GM23248 (cell line): ENCODE measurements around the gene GPR137B. TPM values are rescaled to one million over a fixed set of nuclear protein-coding genes. Genes with fewer than 3 reads are reported as not detected.

ENCODE experiments used
- DNase-seq: peaks from one replicate; pipeline ENCODE4 v3.0.0-alpha.2; 2015
- H2AFZ ChIP-seq: fragments of 200-600 bp; sonication (generic); 2 replicates; pipeline ENCODE4 v1.6.1; 2016; ENCODE audit warnings: antibody characterized with exemption
- H3F3A ChIP-seq: fragments of 200-600 bp; sonication (generic); 2 replicates; pipeline ENCODE4 v1.6.1; 2016; ENCODE audit warnings: mild to moderate bottlenecking, antibody characterized with exemption, mixed run types; ENCODE audit not compliant: insufficient read depth
- H3K27ac ChIP-seq: fragments of 200-600 bp; sonication (generic); 2 replicates; pipeline ENCODE4 v1.5.1; 2016; ENCODE audit warnings: mild to moderate bottlenecking
- H3K27me3 ChIP-seq: fragments of 200-600 bp; sonication (generic); replicated peaks from 2 replicates; pipeline ENCODE4 v1.6.1; 2016; ENCODE audit warnings: mild to moderate bottlenecking; ENCODE audit not compliant: insufficient read depth
- H3K36me3 ChIP-seq: fragments of 200-600 bp; sonication (generic); 2 replicates; pipeline ENCODE4 v1.6.1; 2016; ENCODE audit warnings: low read depth, mild to moderate bottlenecking
- H3K4me1 ChIP-seq: fragments of 200-600 bp; sonication (generic); 2 replicates; pipeline ENCODE4 v1.6.1; 2016; ENCODE audit warnings: mild to moderate bottlenecking; ENCODE audit not compliant: insufficient read depth
- H3K4me2 ChIP-seq: fragments of 200-600 bp; sonication (generic); one replicate; pipeline ENCODE4 v1.6.1; 2016; ENCODE audit warnings: mild to moderate bottlenecking; ENCODE audit not compliant: unreplicated experiment
- H3K4me3 ChIP-seq: fragments of 200-600 bp; sonication (generic); 2 replicates; pipeline ENCODE4 v1.5.1; 2016; ENCODE audit warnings: mild to moderate bottlenecking
- H3K79me2 ChIP-seq: fragments of 200-600 bp; sonication (generic); 2 replicates; pipeline ENCODE4 v1.6.1; 2016; ENCODE audit warnings: mild to moderate bottlenecking; ENCODE audit not compliant: insufficient read depth
- H3K9ac ChIP-seq: fragments of 200-600 bp; sonication (generic); 2 replicates; pipeline ENCODE4 v1.6.1; 2016; ENCODE audit warnings: mild to moderate bottlenecking
- H3K9me2 ChIP-seq: fragments of 200-600 bp; sonication (generic); 2 replicates; pipeline ENCODE4 v1.6.1; 2016; ENCODE audit warnings: mixed run types, mild to moderate bottlenecking, moderate library complexity; ENCODE audit not compliant: insufficient read depth
- H3K9me3 ChIP-seq: fragments of 200-600 bp; sonication (generic); one replicate; pipeline ENCODE4 v1.6.1; 2017; ENCODE audit warnings: low read depth
- H4K20me1 ChIP-seq: fragments of 200-600 bp; sonication (generic); 2 replicates; pipeline ENCODE4 v1.6.0; 2016; ENCODE audit not compliant: insufficient read depth
- EZH2 ChIP-seq: fragments of 200-600 bp; sonication (generic); IDR thresholded peaks from 2 replicates; pipeline ENCODE4 v1.6.1; 2018; ENCODE audit warnings: antibody characterized with exemption, mild to moderate bottlenecking; ENCODE audit not compliant: insufficient read depth, poor library complexity, severe bottlenecking
- EZH2phosphoT487 ChIP-seq: fragments of 200-600 bp; sonication (generic); IDR thresholded peaks from 2 replicates; pipeline ENCODE4 v1.6.1; 2018; ENCODE audit warnings: antibody characterized with exemption, moderate library complexity, mild to moderate bottlenecking, low read depth; ENCODE audit not compliant: insufficient read depth
- whole genome bisulfite sequencing, 2 experiments: methylation state at CpG; one replicate each; pipeline ENCODE4 v1.1.6; 2015 to 2017; ENCODE audit warnings: low lambda C conversion rate in 2 of 2, low coverage in 1 of 2; ENCODE audit errors: missing lambda C conversion rate in 2 of 2; 5-methylcytosine and 5-hydroxymethylcytosine counted together
- in situ Hi-C: fragments of 300-500 bp; cut with MboI; formaldehyde crosslinking; loops from 2 replicates; pipeline ENCODE4 v1.15.0; 2020
- polyA plus RNA-seq: library from polyadenylated mRNA; unstranded; fragments of >200 nt; fragmentation: Nextera tagmentation; extraction: Ambion mirVana; gene quantifications from 2 replicates; pipeline ENCODE4 v1.2.1, GENCODE V29; 2016
- total RNA-seq: library from RNA; depleted of rRNA; stranded (reverse); fragments of >200 nt; shearing (Covaris generic); gene quantifications from 2 replicates; pipeline ENCODE4 v1.2.3, GENCODE V29; 2014; rRNA removed

GPR137B gene
- total and polyA plus RNA-seq, 2 experiments from 2014 or later = 26.0 to 30.6 TPM

GRCh38 chr1:236258114-236258622, 115.8 kb downstream of the GPR137B start:
- WGBS, 2 experiments = 71 to 76% methylated on average over 4 of the region's 4 CpGs
- in situ Hi-C loops = no loop called here
- Histone ChIP-seq H3K4me1 (no peaks in the 10 kb centered on the region), H3K9me3 (no peaks in the 10 kb centered on the region), H3F3A (no peaks in the 10 kb centered on the region), H3K27ac (no peak overlapping the region), H2AFZ (no peak overlapping the region), H4K20me1 (no peaks in the 10 kb centered on the region), H3K9me2 (no peaks in the 10 kb centered on the region), H3K9ac (no peak overlapping the region), H3K4me3 (no peak overlapping the region), H3K79me2 (no peaks in the 10 kb centered on the region), H3K36me3 (no peaks in the 10 kb centered on the region), H3K4me2 (no peak overlapping the region), H3K27me3 (no peaks in the 10 kb centered on the region)
- DNase-seq = no peak
- TF ChIP-seq EZH2 (no peak), EZH2phosphoT487 (no peak)

Other genes starting within 250 kb of the GPR137B start
- 73.6 and 77.7 TPM in 2 replicates for gene NID1, start 77.4 kb upstream of the GPR137B start, total RNA-seq
- gene NID1, start 77.4 kb upstream of the GPR137B start, polyA plus RNA-seq = 79.1 and 82.0 TPM in 2 replicates
- gene ERO1B, start 139.4 kb downstream of the GPR137B start, total RNA-seq = 1.9 and 2.3 TPM in 2 replicates
- gene ERO1B, start 139.4 kb downstream of the GPR137B start, polyA plus RNA-seq = 1.4 and 1.7 TPM in 2 replicates